Sigmoid colon (tissue), 4 donors: ENCODE results near the gene AMFR.

Source experiments
- EP300 ChIP-seq, 4 donors: sonication (generic); formaldehyde crosslinking; IDR thresholded peaks; one replicate each; pipeline ENCODE4 v1.6.1; 2017; ENCODE audit warnings: antibody characterized with exemption in 4 of 4
- POLR2A ChIP-seq, 2 donors: fragments of 450-650 bp; IDR thresholded peaks; one replicate each; pipeline ENCODE4 v1.6.1; 2016; ENCODE audit warnings: antibody characterized with exemption in 2 of 2, mild to moderate bottlenecking in 2 of 2, moderate library complexity in 2 of 2
- POLR2AphosphoS5 ChIP-seq, 4 donors: sonication (generic); formaldehyde crosslinking; IDR thresholded peaks; one replicate each; pipeline ENCODE4 v1.6.1; 2017; ENCODE audit warnings: antibody characterized with exemption in 4 of 4
- TF ChIP-seq, protein P1 (sequence below), 4 experiments: fragments of 450-650 bp in 3 of 4; fragments of 200-600 bp in 1 of 4; IDR thresholded peaks; one replicate each; pipeline ENCODE4 v1.5.1; 2016 to 2019; ENCODE audit warnings: antibody characterized with exemption in 4 of 4, mild to moderate bottlenecking in 3 of 4, moderate library complexity in 2 of 4

- TF ChIP-seq, protein P1, sequence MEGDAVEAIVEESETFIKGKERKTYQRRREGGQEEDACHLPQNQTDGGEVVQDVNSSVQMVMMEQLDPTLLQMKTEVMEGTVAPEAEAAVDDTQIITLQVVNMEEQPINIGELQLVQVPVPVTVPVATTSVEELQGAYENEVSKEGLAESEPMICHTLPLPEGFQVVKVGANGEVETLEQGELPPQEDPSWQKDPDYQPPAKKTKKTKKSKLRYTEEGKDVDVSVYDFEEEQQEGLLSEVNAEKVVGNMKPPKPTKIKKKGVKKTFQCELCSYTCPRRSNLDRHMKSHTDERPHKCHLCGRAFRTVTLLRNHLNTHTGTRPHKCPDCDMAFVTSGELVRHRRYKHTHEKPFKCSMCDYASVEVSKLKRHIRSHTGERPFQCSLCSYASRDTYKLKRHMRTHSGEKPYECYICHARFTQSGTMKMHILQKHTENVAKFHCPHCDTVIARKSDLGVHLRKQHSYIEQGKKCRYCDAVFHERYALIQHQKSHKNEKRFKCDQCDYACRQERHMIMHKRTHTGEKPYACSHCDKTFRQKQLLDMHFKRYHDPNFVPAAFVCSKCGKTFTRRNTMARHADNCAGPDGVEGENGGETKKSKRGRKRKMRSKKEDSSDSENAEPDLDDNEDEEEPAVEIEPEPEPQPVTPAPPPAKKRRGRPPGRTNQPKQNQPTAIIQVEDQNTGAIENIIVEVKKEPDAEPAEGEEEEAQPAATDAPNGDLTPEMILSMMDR (IDR thresholded peaks at IDR 0.05): peak; percentile 59 to 87 (median 80)
- TF ChIP-seq POLR2AphosphoS5 (IDR thresholded peaks at IDR 0.05) (peak in 2 of 4 donors; percentile 48 to 58), POLR2A (IDR thresholded peaks at IDR 0.05) (no peak), EP300 (IDR thresholded peaks at IDR 0.05) (no peak)
These were observed 68.8 kb downstream of the AMFR start for GRCh38 chr16:56356276-56357240.
